Heart left ventricle (tissue), 13 donors: Measurements from ENCODE around the gene HOTAIR.

Experiments
- POLR2A ChIP-seq, 2 donors: fragments of 450-650 bp; IDR thresholded peaks; one replicate each; pipeline ENCODE4 v1.6.1; 2017; ENCODE audit warnings: antibody characterized with exemption in 2 of 2, mild to moderate bottlenecking in 2 of 2, moderate library complexity in 2 of 2
- TF ChIP-seq, protein P1 (sequence below), 12 donors: fragments of 200-600 bp; sonication (generic) in 4 of 12; IDR thresholded peaks; one replicate each; pipeline versions ENCODE4 v1.5.0 to v1.8.0; 2018 to 2022; ENCODE audit warnings: antibody characterized with exemption in 12 of 12, mild to moderate bottlenecking in 5 of 12
- donor health status: ischemic (EF 13 %, LVEDD 7.1; RV severe dilation, severe dysfunction).
- donor health status: DM: no; HTN: yes; CAD: no.
- donor health status: DM: no; HTN: no; CAD: no.
- donor health status: ischemic (EF 25% LVEDD 6.9; RV normal size, moderate dysfunction).
- donor health status: ischemic (EF 25% LVEDD 5.7; RV mildly dilated, moderate dysfunction).
- donor health status: ischemic (EF 35%, LVEDD 5.7; RV mildly dilated, moderate dysfunction).
- donor health status: nonischemic (EF 11% LVEDD 7.7; RV severe dilation, severe dysfunction).
- donor health status: DM: yes; HTN: yes; CAD: no.
- donor health status: PGD.
- donor health status: ischemic (EF 29% LVEDD 5.4; RV normal size, mild dysfunction).
- donor health status: nonischemic (EF 23%, LVEDD 6.1; RV moderate dilation, normal function).

DNA sequence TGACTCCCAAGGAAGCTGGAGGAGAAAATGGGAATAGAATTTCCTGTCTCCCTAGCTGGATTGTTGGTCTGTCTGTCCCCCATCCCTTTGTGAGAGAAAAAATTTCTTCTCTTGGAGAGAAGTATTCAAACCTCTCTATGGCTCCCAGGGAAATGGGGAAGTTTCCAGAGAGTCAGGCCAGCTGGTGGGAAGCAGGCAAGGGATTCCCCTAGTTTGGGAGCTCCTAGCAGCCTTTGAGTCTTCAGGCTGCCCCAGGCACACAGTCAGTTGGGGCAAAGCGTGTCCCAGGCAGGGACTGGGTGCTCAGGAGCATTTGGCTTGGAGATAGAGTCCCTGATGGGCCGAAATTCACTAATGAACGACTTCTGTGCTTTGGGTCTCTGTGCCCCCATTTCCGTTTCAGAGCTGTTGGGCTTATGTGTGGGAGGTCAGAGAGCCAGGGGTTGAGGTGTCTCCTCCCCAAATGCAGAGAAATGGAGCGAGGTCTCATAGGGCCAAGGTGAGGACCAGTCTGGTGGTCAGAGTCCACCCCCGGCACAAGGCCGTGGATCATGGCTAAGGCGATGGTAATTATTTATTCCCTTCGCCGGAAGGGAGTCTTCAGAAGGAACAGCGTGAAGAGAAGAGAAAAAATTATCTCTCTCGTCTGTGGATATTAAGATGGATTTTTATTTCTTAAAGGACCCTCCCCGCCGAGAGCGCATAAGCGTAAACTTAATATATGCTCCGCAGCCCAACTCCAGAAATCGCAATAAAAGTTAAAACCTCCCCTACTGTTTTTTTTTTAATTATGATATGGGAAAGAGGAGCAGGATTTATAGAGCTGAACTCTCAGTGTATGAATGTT is 18.6 kb upstream of the HOTAIR start:
- TF ChIP-seq, protein P1, sequence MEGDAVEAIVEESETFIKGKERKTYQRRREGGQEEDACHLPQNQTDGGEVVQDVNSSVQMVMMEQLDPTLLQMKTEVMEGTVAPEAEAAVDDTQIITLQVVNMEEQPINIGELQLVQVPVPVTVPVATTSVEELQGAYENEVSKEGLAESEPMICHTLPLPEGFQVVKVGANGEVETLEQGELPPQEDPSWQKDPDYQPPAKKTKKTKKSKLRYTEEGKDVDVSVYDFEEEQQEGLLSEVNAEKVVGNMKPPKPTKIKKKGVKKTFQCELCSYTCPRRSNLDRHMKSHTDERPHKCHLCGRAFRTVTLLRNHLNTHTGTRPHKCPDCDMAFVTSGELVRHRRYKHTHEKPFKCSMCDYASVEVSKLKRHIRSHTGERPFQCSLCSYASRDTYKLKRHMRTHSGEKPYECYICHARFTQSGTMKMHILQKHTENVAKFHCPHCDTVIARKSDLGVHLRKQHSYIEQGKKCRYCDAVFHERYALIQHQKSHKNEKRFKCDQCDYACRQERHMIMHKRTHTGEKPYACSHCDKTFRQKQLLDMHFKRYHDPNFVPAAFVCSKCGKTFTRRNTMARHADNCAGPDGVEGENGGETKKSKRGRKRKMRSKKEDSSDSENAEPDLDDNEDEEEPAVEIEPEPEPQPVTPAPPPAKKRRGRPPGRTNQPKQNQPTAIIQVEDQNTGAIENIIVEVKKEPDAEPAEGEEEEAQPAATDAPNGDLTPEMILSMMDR (IDR thresholded peaks at IDR 0.05) = no peak
- no peak for TF ChIP-seq POLR2A (IDR thresholded peaks at IDR 0.05)
